Measurements from ENCODE around the gene MOXD1. TPM values are rescaled to one million over a fixed set of nuclear protein-coding genes. Genes with fewer than 3 reads are reported as not detected.

Gene MOXD1
- total RNA-seq, 4 donors from 2014 or later: 27.6 to 260 (median 58.9) TPM

- Histone ChIP-seq H3K27me3 (no peaks in the 10 kb centered on the region), H3K36me3 (no peaks in the 10 kb centered on the region), H3K4me3 (no peak overlapping the region), H3K4me1 (no peaks in the 10 kb centered on the region), H3K9me3 (no peaks in the 10 kb centered on the region), H3K27ac (no peak overlapping the region)
- no peak for DNase-seq
- intact Hi-C loops (cut with DNase I; ENCODE audit: low total_unique reads): no loop called here
- TF ChIP-seq, protein P1, sequence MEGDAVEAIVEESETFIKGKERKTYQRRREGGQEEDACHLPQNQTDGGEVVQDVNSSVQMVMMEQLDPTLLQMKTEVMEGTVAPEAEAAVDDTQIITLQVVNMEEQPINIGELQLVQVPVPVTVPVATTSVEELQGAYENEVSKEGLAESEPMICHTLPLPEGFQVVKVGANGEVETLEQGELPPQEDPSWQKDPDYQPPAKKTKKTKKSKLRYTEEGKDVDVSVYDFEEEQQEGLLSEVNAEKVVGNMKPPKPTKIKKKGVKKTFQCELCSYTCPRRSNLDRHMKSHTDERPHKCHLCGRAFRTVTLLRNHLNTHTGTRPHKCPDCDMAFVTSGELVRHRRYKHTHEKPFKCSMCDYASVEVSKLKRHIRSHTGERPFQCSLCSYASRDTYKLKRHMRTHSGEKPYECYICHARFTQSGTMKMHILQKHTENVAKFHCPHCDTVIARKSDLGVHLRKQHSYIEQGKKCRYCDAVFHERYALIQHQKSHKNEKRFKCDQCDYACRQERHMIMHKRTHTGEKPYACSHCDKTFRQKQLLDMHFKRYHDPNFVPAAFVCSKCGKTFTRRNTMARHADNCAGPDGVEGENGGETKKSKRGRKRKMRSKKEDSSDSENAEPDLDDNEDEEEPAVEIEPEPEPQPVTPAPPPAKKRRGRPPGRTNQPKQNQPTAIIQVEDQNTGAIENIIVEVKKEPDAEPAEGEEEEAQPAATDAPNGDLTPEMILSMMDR (IDR thresholded peaks at IDR 0.05): no peak
- no peak for TF ChIP-seq POLR2A (IDR thresholded peaks at IDR 0.05)
These were observed 144.8 kb downstream of the MOXD1 start for GRCh38 chr6:132256457-132256856.

DNA sequence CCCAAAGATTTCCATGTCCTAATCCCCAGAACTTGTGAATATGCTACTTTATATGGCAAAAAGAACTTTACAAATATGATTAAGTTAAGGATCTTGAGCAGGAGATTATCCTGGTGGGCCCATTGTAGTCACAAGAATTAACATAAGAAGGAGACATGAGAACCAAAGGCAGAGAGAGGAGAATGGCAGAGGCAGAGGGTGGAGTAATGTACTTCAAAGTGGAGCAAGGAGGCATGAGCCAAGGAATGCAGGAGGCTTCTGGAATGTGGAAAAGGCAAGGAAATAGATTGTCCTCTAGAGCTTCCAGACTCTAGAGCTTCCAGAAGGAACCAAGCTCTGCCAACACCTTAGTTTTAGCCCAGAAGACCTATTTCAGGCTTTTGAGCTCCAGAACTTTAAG, 147.4 kb downstream of the MOXD1 start:
- no peak overlapping the region for H3K27ac ChIP-seq
- H3K9me3 ChIP-seq: no peaks in the 10 kb centered on the region
- no peaks in the 10 kb centered on the region for H3K4me1 ChIP-seq
- no peak for DNase-seq
- no peak for TF ChIP-seq POLR2A (IDR thresholded peaks at IDR 0.05)
- TF ChIP-seq, protein P1 (IDR thresholded peaks at IDR 0.05): no peak
- H3K27me3 ChIP-seq: no peaks in the 10 kb centered on the region
- intact Hi-C loops (cut with DNase I; ENCODE audit: low total_unique reads): no loop called here
- H3K36me3 ChIP-seq: no peaks in the 10 kb centered on the region
- no peak overlapping the region for H3K4me3 ChIP-seq

DNA sequence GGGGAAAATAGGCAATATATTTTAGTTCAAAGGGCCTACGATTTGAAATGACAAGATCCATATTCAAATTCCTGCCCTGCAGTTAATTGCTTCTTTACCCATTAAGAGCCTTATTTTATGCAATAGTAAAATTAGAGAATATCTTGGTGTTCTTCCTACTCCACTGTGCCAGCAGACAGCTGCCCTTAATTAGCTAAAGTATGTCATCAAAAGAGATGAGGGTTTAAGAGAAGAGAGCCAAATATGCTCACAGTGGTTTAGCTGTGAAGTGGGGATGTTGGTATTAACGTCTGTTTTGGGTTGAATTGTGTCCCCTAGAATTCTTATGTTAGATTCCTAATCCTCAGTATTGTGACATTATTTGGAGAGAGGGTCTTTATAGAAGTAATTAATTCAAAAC, 148.1 kb downstream of the MOXD1 start:
- Histone ChIP-seq H3K27me3 (no peaks in the 10 kb centered on the region), H3K27ac (no peak overlapping the region), H3K36me3 (no peaks in the 10 kb centered on the region), H3K4me3 (no peak overlapping the region), H3K4me1 (no peaks in the 10 kb centered on the region), H3K9me3 (no peaks in the 10 kb centered on the region)
- intact Hi-C loops (cut with DNase I; ENCODE audit: low total_unique reads): no loop called here
- TF ChIP-seq, protein P1 (IDR thresholded peaks at IDR 0.05): no peak
- no peak for TF ChIP-seq POLR2A (IDR thresholded peaks at IDR 0.05)
- no peak for DNase-seq

- TF ChIP-seq POLR2A (IDR thresholded peaks at IDR 0.05): no peak
- TF ChIP-seq, protein P1 (IDR thresholded peaks at IDR 0.05): no peak
These were observed 149.2 kb downstream of the MOXD1 start for GRCh38 chr6:132252113-132252512.

DNA sequence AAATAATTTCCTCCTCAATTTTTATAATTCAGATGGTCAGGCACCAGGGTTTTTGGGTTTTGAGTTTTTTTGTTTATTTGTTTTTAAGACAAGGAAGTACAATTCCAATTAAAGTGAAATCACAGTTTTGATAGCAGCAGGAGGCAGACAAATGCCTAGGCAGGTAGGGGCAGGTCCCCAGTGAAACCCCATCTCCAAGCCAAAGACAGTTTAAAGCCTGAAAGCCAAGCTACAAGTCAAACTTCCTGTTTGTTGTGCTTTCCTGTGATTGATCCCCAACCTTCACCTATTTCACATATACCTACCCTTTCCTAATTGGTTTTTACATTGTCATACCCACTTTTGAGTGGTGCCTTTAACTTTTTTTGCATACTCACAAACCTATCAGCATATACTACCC, 149.6 kb downstream of the MOXD1 start:
- no peaks in the 10 kb centered on the region for H3K27me3 ChIP-seq
- H3K4me1 ChIP-seq: no peaks in the 10 kb centered on the region
- intact Hi-C loops (cut with DNase I; ENCODE audit: low total_unique reads): no loop called here
- no peaks in the 10 kb centered on the region for H3K36me3 ChIP-seq
- no peak overlapping the region for H3K4me3 ChIP-seq
- no peak for DNase-seq
- TF ChIP-seq, protein P1 (IDR thresholded peaks at IDR 0.05): no peak
- no peak for TF ChIP-seq POLR2A (IDR thresholded peaks at IDR 0.05)
- no peaks in the 10 kb centered on the region for H3K9me3 ChIP-seq
- H3K27ac ChIP-seq: no peak overlapping the region

More at GRCh38 chr6:132252113-132252512, 149.2 kb downstream of the MOXD1 start:
- DNase-seq: no peak
- intact Hi-C loops (cut with DNase I; ENCODE audit: low total_unique reads): no loop called here
- H3K36me3 ChIP-seq: no peaks in the 10 kb centered on the region
- no peaks in the 10 kb centered on the region for H3K4me1 ChIP-seq
- no peak overlapping the region for H3K4me3 ChIP-seq
- no peaks in the 10 kb centered on the region for H3K27me3 ChIP-seq
- no peak overlapping the region for H3K27ac ChIP-seq
- no peaks in the 10 kb centered on the region for H3K9me3 ChIP-seq
